ENCODE measurements around the gene ZKSCAN7.

- TF ChIP-seq CTCF (IDR thresholded peaks at IDR 0.05) (no peak), POLR2A (IDR thresholded peaks at IDR 0.05) (no peak)
Observed at GRCh38 chr3:44557074-44557473, 2.1 kb downstream of the ZKSCAN7 start.

Data from esophagus squamous epithelium (tissue), 4 donors.